Hepatocyte (in vitro differentiated cells): ENCODE data around the gene DPYD. TPM values are rescaled to one million over a fixed set of nuclear protein-coding genes. Genes with fewer than 3 reads are reported as not detected.

Source experiments
- DNase-seq: peaks from one replicate; pipeline ENCODE4 v3.0.0-alpha.2; 2016; ENCODE audit warnings: low spot score
- H2AFZ ChIP-seq: fragments of 200-600 bp; sonication (generic); 2 replicates; pipeline ENCODE4 v1.6.0; 2016; ENCODE audit warnings: antibody characterized with exemption, mild to moderate bottlenecking
- H3K27ac ChIP-seq: fragments of 200-600 bp; sonication (generic); 2 replicates; pipeline ENCODE4 v1.5.1; 2016; ENCODE audit warnings: mild to moderate bottlenecking
- H3K27me3 ChIP-seq: fragments of 200-600 bp; sonication (generic); 2 replicates; pipeline ENCODE4 v1.6.1; 2016
- H3K36me3 ChIP-seq: fragments of 200-600 bp; sonication (generic); replicated peaks from 2 replicates; pipeline ENCODE4 v1.5.1; 2016; ENCODE audit warnings: low read depth; ENCODE audit not compliant: insufficient read depth
- H3K4me1 ChIP-seq: fragments of 200-600 bp; sonication (generic); 2 replicates; pipeline ENCODE4 v1.5.1; 2016; ENCODE audit warnings: mild to moderate bottlenecking, moderate library complexity; ENCODE audit not compliant: insufficient read depth
- H3K4me2 ChIP-seq: fragments of 200-600 bp; sonication (generic); 2 replicates; pipeline ENCODE4 v1.6.0; 2016
- H3K4me3 ChIP-seq: fragments of 200-600 bp; sonication (generic); 2 replicates; pipeline ENCODE4 v1.5.1; 2016; ENCODE audit warnings: mild to moderate bottlenecking
- H3K79me2 ChIP-seq: fragments of 200-600 bp; sonication (generic); 2 replicates; pipeline ENCODE4 v1.6.0; 2017; ENCODE audit warnings: mild to moderate bottlenecking
- H3K9me2 ChIP-seq: fragments of 200-600 bp; sonication (generic); replicated peaks from 2 replicates; pipeline ENCODE4 v1.6.0; 2017; ENCODE audit warnings: mild to moderate bottlenecking; ENCODE audit not compliant: insufficient read depth
- H3K9me3 ChIP-seq: fragments of 200-600 bp; sonication (generic); 2 replicates; pipeline ENCODE4 v1.5.1; 2016; ENCODE audit warnings: low read depth, mild to moderate bottlenecking
- H4K20me1 ChIP-seq: fragments of 200-600 bp; sonication (generic); 2 replicates; pipeline ENCODE4 v1.6.0; 2016; ENCODE audit warnings: mild to moderate bottlenecking; ENCODE audit not compliant: insufficient read depth, poor library complexity, severe bottlenecking
- CTCF ChIP-seq: fragments of 200-600 bp; sonication (generic); IDR thresholded peaks from 2 replicates; pipeline ENCODE4 v1.5.1; 2016; ENCODE audit warnings: antibody characterized with exemption, mild to moderate bottlenecking; ENCODE audit not compliant: poor library complexity
- EZH2 ChIP-seq: fragments of 200-600 bp; sonication (generic); IDR thresholded peaks from 2 replicates; pipeline ENCODE4 v1.6.1; 2016; ENCODE audit warnings: antibody characterized with exemption, mild to moderate bottlenecking, borderline replicate concordance
- EZH2phosphoT487 ChIP-seq: fragments of 200-600 bp; sonication (generic); IDR thresholded peaks from one replicate; pipeline ENCODE4 v1.6.1; 2018; ENCODE audit warnings: antibody characterized with exemption, mild to moderate bottlenecking, low read depth, moderate library complexity; ENCODE audit not compliant: unreplicated experiment, severe bottlenecking
- WGBS: methylation state at CpG from one replicate; pipeline ENCODE4 v1.1.6; 2016; ENCODE audit warnings: low lambda C conversion rate; ENCODE audit errors: missing lambda C conversion rate; 5-methylcytosine and 5-hydroxymethylcytosine counted together
- polyA plus RNA-seq: library from polyadenylated mRNA; unstranded; fragments of >200 nt; fragmentation: Nextera tagmentation; extraction: Ambion mirVana; gene quantifications from 2 replicates; pipeline ENCODE4 v1.2.1, GENCODE V29; 2016
- total RNA-seq: library from RNA; depleted of rRNA; stranded (reverse); fragments of >200 nt; gene quantifications from 2 replicates; pipeline ENCODE4 v1.2.3, GENCODE V29; 2014

DPYD gene
- total and polyA plus RNA-seq, 2 experiments from 2014 or later: 7.5 to 21.8 TPM

GRCh38 chr1:97507863-97508262 lies 413.0 kb downstream of the DPYD start:
- H3K4me3 ChIP-seq: no peak overlapping the region
- no peak overlapping the region for H3K27ac ChIP-seq
- no peak for DNase-seq
- no peak overlapping the region for H3K4me2 ChIP-seq
- H3K79me2 ChIP-seq: no peaks in the 10 kb centered on the region
- no peaks in the 10 kb centered on the region for H4K20me1 ChIP-seq
- no peaks in the 10 kb centered on the region for H3K4me1 ChIP-seq
- no peaks in the 10 kb centered on the region for H3K27me3 ChIP-seq
- WGBS: 90% methylated on average over 1 of the region's 1 CpG
- no peak for TF ChIP-seq EZH2phosphoT487
- TF ChIP-seq EZH2: no peak
- no peak for TF ChIP-seq CTCF
- no peak overlapping the region for H2AFZ ChIP-seq
- no peaks in the 10 kb centered on the region for H3K36me3 ChIP-seq
- H3K9me3 ChIP-seq: no peaks in the 10 kb centered on the region
- no peaks in the 10 kb centered on the region for H3K9me2 ChIP-seq

DNA sequence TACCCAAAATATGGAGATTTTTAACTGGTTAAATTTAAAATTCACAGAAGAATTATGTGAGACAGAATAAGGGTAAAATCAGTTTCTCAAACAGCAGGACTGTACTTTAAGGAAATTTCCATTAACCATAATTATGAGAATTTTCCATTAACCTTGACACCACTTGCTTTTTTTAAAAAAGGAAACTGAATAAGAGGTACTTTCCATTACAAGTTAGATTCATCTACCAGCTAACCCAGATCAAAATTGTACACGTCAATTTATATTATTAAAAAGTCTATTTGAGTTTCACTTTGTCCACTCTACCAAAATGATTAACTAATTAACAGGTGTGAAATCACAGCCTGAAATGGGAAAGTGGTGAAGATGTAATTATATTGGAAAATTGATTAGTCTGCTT lies 414.5 kb downstream of the DPYD start:
- Histone ChIP-seq H4K20me1 (no peaks in the 10 kb centered on the region), H3K9me3 (no peaks in the 10 kb centered on the region), H3K79me2 (no peaks in the 10 kb centered on the region), H3K4me2 (no peak overlapping the region), H3K27me3 (no peaks in the 10 kb centered on the region), H2AFZ (no peak overlapping the region), H3K36me3 (no peaks in the 10 kb centered on the region), H3K4me1 (no peaks in the 10 kb centered on the region), H3K9me2 (no peaks in the 10 kb centered on the region), H3K4me3 (no peak overlapping the region), H3K27ac (no peak overlapping the region)
- TF ChIP-seq EZH2 (no peak), EZH2phosphoT487 (no peak), CTCF (no peak)
- DNase-seq: no peak
- 100% methylated on average over 1 of the region's 1 CpG for WGBS

DNA sequence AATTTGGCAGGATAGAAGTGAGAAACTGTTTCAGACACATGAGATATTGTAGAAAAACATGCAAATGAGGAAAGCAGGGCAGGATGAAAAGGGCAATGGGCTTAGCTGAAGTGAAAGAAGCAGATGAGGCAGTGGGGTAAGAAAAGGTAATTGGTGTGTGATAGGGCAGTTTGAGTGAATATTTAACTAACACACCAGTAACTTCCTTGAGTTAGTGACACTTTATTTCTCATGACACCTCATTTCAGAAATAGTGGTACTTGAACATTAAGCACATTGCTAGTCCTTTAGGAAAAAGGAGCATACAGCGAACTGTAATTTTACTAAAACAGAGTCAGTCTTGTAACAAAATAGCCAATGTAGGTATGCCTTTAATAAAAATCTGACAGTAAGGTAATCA lies 415.0 kb downstream of the DPYD start:
- DNase-seq: no peak
- H2AFZ ChIP-seq: no peak overlapping the region
- WGBS: 91% methylated on average over 1 of the region's 1 CpG
- H4K20me1 ChIP-seq: no peaks in the 10 kb centered on the region
- no peaks in the 10 kb centered on the region for H3K4me1 ChIP-seq
- H3K79me2 ChIP-seq: no peaks in the 10 kb centered on the region
- no peaks in the 10 kb centered on the region for H3K9me2 ChIP-seq
- no peak overlapping the region for H3K4me2 ChIP-seq
- no peaks in the 10 kb centered on the region for H3K9me3 ChIP-seq
- no peak overlapping the region for H3K27ac ChIP-seq
- TF ChIP-seq CTCF (no peak), EZH2 (no peak), EZH2phosphoT487 (no peak)
- H3K27me3 ChIP-seq: no peaks in the 10 kb centered on the region
- no peak overlapping the region for H3K4me3 ChIP-seq
- H3K36me3 ChIP-seq: no peaks in the 10 kb centered on the region

DNA sequence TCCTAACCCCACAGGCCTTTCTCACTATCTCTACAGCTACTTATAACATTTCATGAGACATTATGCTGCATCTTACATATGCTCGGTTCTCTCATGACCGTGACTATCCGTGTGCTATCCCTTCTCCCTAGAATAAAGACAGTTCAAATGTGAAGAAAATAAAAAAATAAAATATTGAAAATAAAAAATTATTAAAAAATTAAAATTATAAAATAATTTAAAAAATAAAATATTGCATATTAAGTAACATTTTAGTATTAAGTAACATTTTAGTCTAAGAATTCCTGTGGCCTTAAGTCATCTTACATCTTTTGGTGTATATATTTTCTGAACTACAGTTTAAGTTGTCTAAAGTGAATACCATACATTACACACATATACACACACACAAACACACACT lies 415.5 kb downstream of the DPYD start:
- no peak overlapping the region for H3K4me2 ChIP-seq
- 95% methylated on average over 3 of the region's 3 CpGs for WGBS
- no peaks in the 10 kb centered on the region for H3K4me1 ChIP-seq
- no peak for TF ChIP-seq CTCF
- no peak for TF ChIP-seq EZH2
- no peak for TF ChIP-seq EZH2phosphoT487
- no peaks in the 10 kb centered on the region for H3K27me3 ChIP-seq
- no peaks in the 10 kb centered on the region for H3K9me3 ChIP-seq
- H3K9me2 ChIP-seq: no peaks in the 10 kb centered on the region
- no peak overlapping the region for H3K27ac ChIP-seq
- H3K79me2 ChIP-seq: no peaks in the 10 kb centered on the region
- no peaks in the 10 kb centered on the region for H3K36me3 ChIP-seq
- H2AFZ ChIP-seq: no peak overlapping the region
- H3K4me3 ChIP-seq: no peak overlapping the region
- H4K20me1 ChIP-seq: no peaks in the 10 kb centered on the region
- no peak for DNase-seq
